SK-MEL-5 (cell line): ENCODE measurements around the gene FAM76B. TPM values are rescaled to one million over a fixed set of nuclear protein-coding genes. Genes with fewer than 3 reads are reported as not detected.

Experiments
- total RNA-seq: library from RNA; depleted of rRNA; stranded (reverse); fragments of >200 nt; shearing (Covaris generic); gene quantifications from 2 replicates; pipeline ENCODE4 v1.2.3, GENCODE V29; 2014; rRNA removed

The FAM76B gene
- total RNA-seq, 1 experiment from 2014 or later = 19.2 TPM

Other genes with a start within 250 kb of the FAM76B start
- 36.0 and 36.9 TPM in 2 replicates for gene CEP57, start 716 bp upstream of the FAM76B start, total RNA-seq
- gene MTMR2, start 134.3 kb upstream of the FAM76B start, total RNA-seq = 17.8 and 23.8 TPM in 2 replicates